Neuronal stem cell (in vitro differentiated cells): ENCODE data around the gene MMP11. TPM values are rescaled to one million over a fixed set of nuclear protein-coding genes. Genes with fewer than 3 reads are reported as not detected.
"Not testable (repeated sequence)": the region's sequence is repeated elsewhere in the genome, so short reads cannot be mapped to it uniquely, and the experiment has no call there.

Source experiments
- DNase-seq: peaks from one replicate; pipeline ENCODE4 v3.0.0-alpha.2; 2013; ENCODE audit warnings: low spot score
- H2AFZ ChIP-seq: one replicate; pipeline ENCODE4 v1.6.1; 2013; ENCODE audit warnings: mild to moderate bottlenecking, low read length, inconsistent platforms
- H2AK5ac ChIP-seq: 2 replicates; pipeline ENCODE4 v1.6.1; 2013; ENCODE audit warnings: low read depth, mild to moderate bottlenecking, inconsistent platforms, low read length, moderate library complexity, mixed read lengths
- H2BK120ac ChIP-seq: 2 replicates; pipeline ENCODE4 v1.6.1; 2013; ENCODE audit warnings: low read depth, mild to moderate bottlenecking, inconsistent platforms, low read length, moderate library complexity, mixed read lengths
- H2BK12ac ChIP-seq: one replicate; pipeline ENCODE4 v1.6.1; 2013; ENCODE audit warnings: low read length, inconsistent platforms
- H2BK15ac ChIP-seq: 2 replicates; pipeline ENCODE4 v1.6.1; 2013; ENCODE audit warnings: mild to moderate bottlenecking, low read length, inconsistent platforms, mixed read lengths
- H2BK5ac ChIP-seq: one replicate; pipeline ENCODE4 v1.6.1; 2013; ENCODE audit warnings: inconsistent platforms, mild to moderate bottlenecking, low read length, moderate library complexity
- H3K14ac ChIP-seq: one replicate; pipeline ENCODE4 v1.6.1; 2013; ENCODE audit warnings: low read length, inconsistent platforms
- H3K18ac ChIP-seq: 2 replicates; pipeline ENCODE4 v1.6.1; 2013; ENCODE audit warnings: low read length, inconsistent platforms
- H3K23ac ChIP-seq: 2 replicates; pipeline ENCODE4 v1.6.1; 2013; ENCODE audit warnings: low read depth, mild to moderate bottlenecking, mixed read lengths, low read length, inconsistent platforms; ENCODE audit not compliant: poor library complexity
- H3K27ac ChIP-seq: replicated peaks from 3 replicates; pipeline ENCODE4 v1.5.1; 2013; ENCODE audit warnings: low read length, inconsistent platforms
- H3K27me3 ChIP-seq, 3 experiments: 2 replicates each; pipeline ENCODE4 v1.6.1; 2013; ENCODE audit warnings: low read length in 3 of 3, mild to moderate bottlenecking in 2 of 3, inconsistent platforms in 1 of 3, low read depth in 1 of 3, mixed read lengths in 1 of 3, moderate library complexity in 1 of 3; ENCODE audit not compliant: control insufficient read depth in 3 of 3, insufficient read depth in 3 of 3
- H3K36me3 ChIP-seq, 2 donors: replicated peaks in 1 of 2; 2 replicates each; pipeline ENCODE4 v1.6.1; 2013; ENCODE audit warnings: low read length in 2 of 2; ENCODE audit not compliant: control insufficient read depth in 2 of 2, insufficient read depth in 2 of 2
- H3K4ac ChIP-seq: 2 replicates; pipeline ENCODE4 v1.6.1; 2013; ENCODE audit warnings: inconsistent platforms, mild to moderate bottlenecking, low read length, moderate library complexity
- H3K4me1 ChIP-seq, 2 donors: 1 replicate in 1 of 2; 2 replicates in 1 of 2; pipeline ENCODE4 v1.6.1; 2013; ENCODE audit warnings: low read length in 2 of 2, low read depth in 1 of 2; ENCODE audit not compliant: control insufficient read depth in 2 of 2, insufficient read depth in 1 of 2
- H3K4me2 ChIP-seq: one replicate; pipeline ENCODE4 v1.6.1; 2013; ENCODE audit warnings: mild to moderate bottlenecking, low read length, inconsistent platforms; ENCODE audit not compliant: insufficient read depth, poor library complexity, severe bottlenecking
- H3K4me3 ChIP-seq, 2 donors: 2 replicates each; pipeline ENCODE4 v1.5.1; 2013; ENCODE audit warnings: low read length in 2 of 2, mild to moderate bottlenecking in 2 of 2, inconsistent platforms in 1 of 2, moderate library complexity in 1 of 2
- H3K79me1 ChIP-seq: one replicate; pipeline ENCODE4 v1.6.1; 2013; ENCODE audit warnings: low read depth, mild to moderate bottlenecking, inconsistent platforms, low read length, moderate library complexity
- H3K9ac ChIP-seq: one replicate; pipeline ENCODE4 v1.6.1; 2013; ENCODE audit warnings: mild to moderate bottlenecking, low read depth, low read length, inconsistent platforms; ENCODE audit not compliant: poor library complexity
- H3K9me3 ChIP-seq, 2 donors: replicated peaks in 1 of 2; 2 replicates each; pipeline versions ENCODE3 to v1.6.1; 2013; ENCODE audit warnings: low read length in 2 of 2, mild to moderate bottlenecking in 2 of 2, inconsistent platforms in 1 of 2, low read depth in 1 of 2, mixed read lengths in 1 of 2, moderate library complexity in 1 of 2; ENCODE audit not compliant: control insufficient read depth in 2 of 2, insufficient read depth in 1 of 2
- H4K8ac ChIP-seq: one replicate; pipeline ENCODE4 v1.6.1; 2013; ENCODE audit warnings: low read depth, mild to moderate bottlenecking, inconsistent platforms, low read length, moderate library complexity
- H4K91ac ChIP-seq: one replicate; pipeline ENCODE4 v1.6.1; 2013; ENCODE audit warnings: low read length, low read depth, mild to moderate bottlenecking, inconsistent platforms; ENCODE audit not compliant: poor library complexity
- WGBS, 2 donors: extraction: QIAGEN DNeasy Blood & Tissue Kit; methylation state at CpG; one replicate each; pipeline ENCODE4 v1.1.7; 2013; ENCODE audit warnings: missing lambda C conversion rate in 2 of 2, mixed read lengths in 1 of 2; ENCODE audit not compliant: insufficient read length in 2 of 2, insufficient replicate concordance in 1 of 2; ENCODE audit errors: extremely low coverage in 2 of 2; 5-methylcytosine and 5-hydroxymethylcytosine counted together
- polyA plus RNA-seq, 2 experiments: library from polyadenylated mRNA; stranded (reverse); fragments of 200-250 nt; gene quantifications; one replicate each; pipeline ENCODE4 v1.2.3, GENCODE V29; 2013

The MMP11 gene, protein sequence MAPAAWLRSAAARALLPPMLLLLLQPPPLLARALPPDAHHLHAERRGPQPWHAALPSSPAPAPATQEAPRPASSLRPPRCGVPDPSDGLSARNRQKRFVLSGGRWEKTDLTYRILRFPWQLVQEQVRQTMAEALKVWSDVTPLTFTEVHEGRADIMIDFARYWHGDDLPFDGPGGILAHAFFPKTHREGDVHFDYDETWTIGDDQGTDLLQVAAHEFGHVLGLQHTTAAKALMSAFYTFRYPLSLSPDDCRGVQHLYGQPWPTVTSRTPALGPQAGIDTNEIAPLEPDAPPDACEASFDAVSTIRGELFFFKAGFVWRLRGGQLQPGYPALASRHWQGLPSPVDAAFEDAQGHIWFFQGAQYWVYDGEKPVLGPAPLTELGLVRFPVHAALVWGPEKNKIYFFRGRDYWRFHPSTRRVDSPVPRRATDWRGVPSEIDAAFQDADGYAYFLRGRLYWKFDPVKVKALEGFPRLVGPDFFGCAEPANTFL
- 6.5 TPM for polyA plus RNA-seq (2013, experiment 1 of 2)
- 6.1 TPM for polyA plus RNA-seq (2013, experiment 2 of 2)

GRCh38 chr22:23772649-23773473 lies at the start of gene MMP11:
TSS of gene MMP11 (plus strand) at chr22:23772849. CDS start at chr22:23772871, 22 bp downstream.
- no peak within 1 kb of the TSS for H3K4ac ChIP-seq
- peak within 1 kb of the TSS; percentile 51 to 77 for H3K4me3 ChIP-seq
- H3K14ac ChIP-seq, result peak within 1 kb of the TSS; percentile 56
- peak within 1 kb of the TSS; percentile 83 for H3K9ac ChIP-seq
- no peak within 1 kb of the TSS for H4K8ac ChIP-seq
- H3K18ac ChIP-seq, result peak within 1 kb of the TSS; percentile 96
- peak within 1 kb of the TSS; percentile 92 for H2AK5ac ChIP-seq
- peak within 1 kb of the TSS; percentile 85 for H3K23ac ChIP-seq
- peaks cover 15 to 22% of the 10 kb centered on the region in 2 donors for H3K4me1 ChIP-seq
- H2BK15ac ChIP-seq, result peak within 1 kb of the TSS; percentile 79
- no peak within 1 kb of the TSS for H3K27ac ChIP-seq
- DNase-seq, result no peak
- H3K79me1 ChIP-seq, result peaks cover 2% of the 10 kb centered on the region
- H2BK120ac ChIP-seq, result peak within 1 kb of the TSS; percentile 56
- peak within 1 kb of the TSS; percentile 96 for H2BK12ac ChIP-seq
- no peaks in the 10 kb centered on the region for H3K36me3 ChIP-seq
- H2AFZ ChIP-seq, result peak within 1 kb of the TSS; percentile 87
- no peaks in the 10 kb centered on the region for H3K9me3 ChIP-seq
- no CpG with 5 or more reads among the region's 79 CpGs for WGBS, 2 donors
- peak within 1 kb of the TSS; percentile 24 for H4K91ac ChIP-seq
- H3K4me2 ChIP-seq, result peak within 1 kb of the TSS; percentile 80
- peaks cover 0 to 18% (median 14%) of the 10 kb centered on the region in 3 experiments for H3K27me3 ChIP-seq
- peak within 1 kb of the TSS; percentile 87 for H2BK5ac ChIP-seq

DNA sequence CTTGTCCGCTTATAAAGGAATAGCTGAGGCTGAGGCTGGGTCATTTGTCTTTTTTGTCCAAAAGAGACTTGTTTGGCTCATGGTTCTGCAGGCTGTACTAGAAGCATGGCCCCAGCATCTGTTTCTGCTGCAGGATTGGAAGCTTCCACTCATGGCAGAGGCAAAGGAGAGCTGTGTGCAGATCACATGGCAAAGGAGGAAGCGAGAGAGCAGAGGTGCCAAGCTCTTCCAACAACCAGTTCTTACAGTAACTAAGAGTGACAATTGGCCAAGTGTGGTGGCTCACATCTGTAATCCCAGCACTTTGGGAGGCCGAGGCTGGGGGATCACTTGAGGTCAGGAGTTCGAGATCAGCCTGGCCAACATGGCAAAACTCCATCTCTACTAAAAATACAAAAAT lies 44.5 kb upstream of the MMP11 start:
- not testable (repeated sequence) for H3K9ac ChIP-seq, H2AK5ac ChIP-seq, H2BK5ac ChIP-seq, H2BK12ac ChIP-seq, H3K4me1 ChIP-seq, H3K36me3 ChIP-seq, H3K4me2 ChIP-seq, H3K18ac ChIP-seq, H4K91ac ChIP-seq, H3K23ac ChIP-seq, H3K79me1 ChIP-seq, H3K9me3 ChIP-seq, H3K27ac ChIP-seq, H4K8ac ChIP-seq, H2BK120ac ChIP-seq, H3K27me3 ChIP-seq, H2AFZ ChIP-seq, H2BK15ac ChIP-seq, H3K4ac ChIP-seq, DNase-seq, H3K4me3 ChIP-seq
- H3K14ac ChIP-seq, result peak overlapping the region; percentile 71
- WGBS, 2 donors, result no CpG with 5 or more reads among the region's 4 CpGs

DNA sequence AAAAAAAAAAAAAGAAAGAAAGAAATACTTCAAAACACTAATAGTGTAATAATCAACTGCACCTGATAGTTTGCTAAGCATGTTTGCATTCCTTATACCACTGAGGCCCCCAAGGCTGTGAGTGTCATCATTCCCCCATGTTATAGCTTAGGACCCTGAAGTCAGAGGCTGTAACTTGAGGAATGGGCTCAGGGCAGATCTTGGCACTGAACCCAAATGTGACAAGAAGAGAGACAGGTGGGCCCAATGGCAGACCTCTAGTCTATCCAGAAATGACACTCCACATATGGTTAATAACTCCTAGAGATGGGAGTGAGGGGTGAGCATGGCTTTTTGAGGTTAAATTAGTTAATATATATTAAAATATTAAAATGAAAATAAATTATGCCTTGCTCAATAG lies 35.0 kb upstream of the MMP11 start:
- Histone ChIP-seq H3K9me3 (no peaks in the 10 kb centered on the region), H3K27ac (no peak overlapping the region), H2BK12ac (no peak overlapping the region), H3K4me3 (no peak overlapping the region), H3K23ac (no peak overlapping the region), H4K91ac (no peak overlapping the region), H3K79me1 (no peaks in the 10 kb centered on the region), H3K9ac (no peak overlapping the region), H3K18ac (no peak overlapping the region), H3K27me3 (no peaks in the 10 kb centered on the region), H2BK120ac (no peak overlapping the region), H3K14ac (no peak overlapping the region), H2AK5ac (no peak overlapping the region), H4K8ac (no peak overlapping the region), H2BK5ac (no peak overlapping the region), H3K4ac (no peak overlapping the region), H2BK15ac (no peak overlapping the region), H3K4me1 (no peaks in the 10 kb centered on the region), H3K36me3 (peaks cover 8 to 17% of the 10 kb centered on the region in 2 donors), H3K4me2 (no peak overlapping the region), H2AFZ (no peak overlapping the region)
- no peak for DNase-seq
